Heart right ventricle (tissue), 16 donors: ENCODE measurements around the gene PDE4D. TPM values are rescaled to one million over a fixed set of nuclear protein-coding genes. Genes with fewer than 3 reads are reported as not detected.

Source experiments
- ATAC-seq, 8 donors: fragments of 200-7000 bp; cut with Tn5 transposase; one replicate each; pipeline ENCODE4 v1.9.1; 2020; ENCODE audit warnings: mild to moderate bottlenecking in 8 of 8, moderate library complexity in 8 of 8, moderate number of reproducible peaks in 1 of 8
- DNase-seq, 2 donors: peaks; one replicate each; pipeline ENCODE4 v3.0.0-alpha.2; 2020
- H3K27ac ChIP-seq, 10 donors: fragments of 200-600 bp; sonication (generic) in 2 of 10; one replicate each; pipeline versions ENCODE4 v1.5.0 to v1.8.0; 2020 to 2022; ENCODE audit warnings: mild to moderate bottlenecking in 3 of 10
- H3K27me3 ChIP-seq, 7 donors: fragments of 200-600 bp; one replicate each; pipeline ENCODE4 v1.8.0; 2021 to 2022; ENCODE audit warnings: mild to moderate bottlenecking in 2 of 7
- H3K36me3 ChIP-seq, 9 donors: fragments of 200-600 bp; sonication (generic) in 1 of 9; one replicate each; pipeline versions ENCODE4 v1.5.0 to v1.8.0; 2020 to 2022; ENCODE audit warnings: mild to moderate bottlenecking in 2 of 9
- H3K4me1 ChIP-seq, 9 donors: fragments of 200-600 bp; sonication (generic) in 1 of 9; one replicate each; pipeline versions ENCODE4 v1.5.0 to v1.8.0; 2020 to 2022; ENCODE audit warnings: mild to moderate bottlenecking in 4 of 9
- H3K4me3 ChIP-seq, 10 donors: fragments of 200-600 bp; sonication (generic) in 2 of 10; one replicate each; pipeline versions ENCODE4 v1.5.0 to v1.8.0; 2020 to 2022; ENCODE audit warnings: mild to moderate bottlenecking in 7 of 10, moderate library complexity in 2 of 10
- H3K9me3 ChIP-seq, 11 donors: fragments of 200-600 bp in 10 of 11; sonication (generic) in 2 of 11; one replicate each; pipeline versions ENCODE4 v1.5.0 to v1.8.0; 2013 to 2022; ENCODE audit warnings: mild to moderate bottlenecking in 2 of 11, control low read depth in 1 of 11, moderate library complexity in 1 of 11
- WGBS, 2 donors: extraction: QIAGEN DNeasy Blood & Tissue Kit; methylation state at CpG; one replicate each; pipeline ENCODE4 v1.1.7; 2013; ENCODE audit warnings: inconsistent platforms in 1 of 2; 5-methylcytosine and 5-hydroxymethylcytosine counted together
- intact Hi-C, 10 donors: fragments of 100-400 bp; cut with DNase I; formaldehyde crosslinking; loops; one replicate each; pipeline versions ENCODE4 v1.11.1 to v1.14.2; 2022
- polyA plus RNA-seq, 2 donors: library from polyadenylated mRNA; stranded (reverse); fragments of 200-250 nt; gene quantifications; one replicate each; pipeline ENCODE4 v1.2.3, GENCODE V29; 2013
- total RNA-seq, 10 donors: library from RNA; stranded (reverse); fragmentation: NEBNext Ultra II Directional in 3 of 10; extraction: Animal tissue kit (Norgen Biotek cat#: 25700) in 3 of 10; gene quantifications; one replicate each; pipeline versions ENCODE4 v1.2.1 to v1.2.4, GENCODE V29; 2021 to 2023
- TF ChIP-seq, protein P1 (sequence below), 9 donors: fragments of 200-600 bp; sonication (generic) in 2 of 9; IDR thresholded peaks; one replicate each; pipeline versions ENCODE4 v1.5.0 to v1.8.0; 2021 to 2022; ENCODE audit warnings: antibody characterized with exemption in 9 of 9, mild to moderate bottlenecking in 5 of 9, moderate library complexity in 1 of 9
- donor health status: Arrhythmogenic right ventricular cardiomyopathy.
- donor health status: ischemic (EF 13 %, LVEDD 7.1; RV severe dilation, severe dysfunction).
- donor health status: healthy with polysubstance abuse.
- donor health status: DM: no; HTN: yes; CAD: no.
- donor health status: DM: no; HTN: no; CAD: no.
- donor health status: ischemic (EF 25% LVEDD 6.9; RV normal size, moderate dysfunction).
- donor health status: ischemic (EF 25% LVEDD 5.7; RV mildly dilated, moderate dysfunction).
- donor health status: healthy.
- donor health status: DM: yes; HTN: yes; CAD: no.
- donor health status: Ischemic cardiomyopathy.
- donor health status: ischemic (EF 35%, LVEDD 5.7; RV mildly dilated, moderate dysfunction).
- donor health status: nonischemic (EF 11% LVEDD 7.7; RV severe dilation, severe dysfunction).
- donor health status: DM: yes; HTN: yes; CAD: no.
- donor health status: PGD.
- donor health status: ischemic (EF 29% LVEDD 5.4; RV normal size, mild dysfunction).
- donor health status: nonischemic (EF 23%, LVEDD 6.1; RV moderate dilation, normal function).

Gene PDE4D
- total and polyA plus RNA-seq, 12 donors = 5.8 to 83.2 (median 39.5) TPM

DNA sequence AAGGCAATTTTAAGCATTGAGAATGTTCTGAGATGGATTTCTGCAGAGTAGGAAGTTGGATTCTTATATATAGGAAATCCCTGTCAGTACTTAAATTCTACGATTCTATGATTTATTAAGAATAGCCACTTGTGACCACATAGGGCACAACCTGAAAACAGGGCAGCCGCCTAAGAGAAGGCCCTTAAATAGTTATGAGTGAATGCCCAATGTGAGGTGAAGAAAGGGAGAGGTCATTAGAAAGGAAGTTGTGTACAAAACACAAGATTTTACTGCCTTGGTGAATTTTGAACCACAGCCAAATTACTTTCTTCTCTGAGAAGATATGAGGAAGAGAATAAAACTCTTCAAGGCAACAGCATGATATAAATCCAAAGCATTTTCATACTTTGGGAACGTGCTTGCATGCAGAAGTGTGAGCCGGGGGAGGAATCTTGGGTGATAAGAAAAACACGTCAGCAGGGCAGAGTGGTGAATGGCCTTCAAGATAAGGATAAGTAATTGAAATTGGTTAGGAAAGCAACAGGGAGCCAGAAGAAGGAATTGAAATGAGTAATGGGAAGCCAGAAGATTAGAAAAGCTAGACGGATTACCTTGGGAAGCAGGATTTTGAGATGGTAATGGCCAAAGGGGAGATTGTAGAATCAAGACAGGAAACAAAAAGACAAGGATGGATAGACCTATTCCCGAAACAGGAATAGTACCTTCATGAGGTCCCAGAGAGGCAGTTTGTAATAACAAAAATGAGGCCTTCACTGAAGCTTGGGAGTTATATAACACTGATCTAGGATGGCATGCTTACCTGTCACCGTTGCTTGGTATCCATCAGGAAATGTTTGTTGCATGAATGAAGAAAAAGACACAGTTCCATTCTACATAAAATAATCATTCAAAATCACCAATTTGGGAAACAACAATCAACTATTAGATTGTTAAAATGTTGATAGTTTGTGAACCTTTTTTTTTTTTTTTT lies 244.3 kb downstream of the PDE4D start:
- H3K27ac ChIP-seq = no peak overlapping the region
- WGBS, 2 donors = 45 to 46% methylated on average over 8 of the region's 8 CpGs
- TF ChIP-seq, protein P1, sequence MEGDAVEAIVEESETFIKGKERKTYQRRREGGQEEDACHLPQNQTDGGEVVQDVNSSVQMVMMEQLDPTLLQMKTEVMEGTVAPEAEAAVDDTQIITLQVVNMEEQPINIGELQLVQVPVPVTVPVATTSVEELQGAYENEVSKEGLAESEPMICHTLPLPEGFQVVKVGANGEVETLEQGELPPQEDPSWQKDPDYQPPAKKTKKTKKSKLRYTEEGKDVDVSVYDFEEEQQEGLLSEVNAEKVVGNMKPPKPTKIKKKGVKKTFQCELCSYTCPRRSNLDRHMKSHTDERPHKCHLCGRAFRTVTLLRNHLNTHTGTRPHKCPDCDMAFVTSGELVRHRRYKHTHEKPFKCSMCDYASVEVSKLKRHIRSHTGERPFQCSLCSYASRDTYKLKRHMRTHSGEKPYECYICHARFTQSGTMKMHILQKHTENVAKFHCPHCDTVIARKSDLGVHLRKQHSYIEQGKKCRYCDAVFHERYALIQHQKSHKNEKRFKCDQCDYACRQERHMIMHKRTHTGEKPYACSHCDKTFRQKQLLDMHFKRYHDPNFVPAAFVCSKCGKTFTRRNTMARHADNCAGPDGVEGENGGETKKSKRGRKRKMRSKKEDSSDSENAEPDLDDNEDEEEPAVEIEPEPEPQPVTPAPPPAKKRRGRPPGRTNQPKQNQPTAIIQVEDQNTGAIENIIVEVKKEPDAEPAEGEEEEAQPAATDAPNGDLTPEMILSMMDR (IDR thresholded peaks at IDR 0.05) = no peak
- H3K9me3 ChIP-seq = no peaks in the 10 kb centered on the region
- no peak overlapping the region for H3K4me3 ChIP-seq
- intact Hi-C loops = no loop called here
- no peaks in the 10 kb centered on the region for H3K36me3 ChIP-seq
- H3K27me3 ChIP-seq = no peaks in the 10 kb centered on the region
- peaks cover 0 to 17% (median 9%) of the 10 kb centered on the region in 9 donors for H3K4me1 ChIP-seq
- ATAC-seq (peak in 1 of 8 donors; percentile 28), DNase-seq (no peak)

DNA sequence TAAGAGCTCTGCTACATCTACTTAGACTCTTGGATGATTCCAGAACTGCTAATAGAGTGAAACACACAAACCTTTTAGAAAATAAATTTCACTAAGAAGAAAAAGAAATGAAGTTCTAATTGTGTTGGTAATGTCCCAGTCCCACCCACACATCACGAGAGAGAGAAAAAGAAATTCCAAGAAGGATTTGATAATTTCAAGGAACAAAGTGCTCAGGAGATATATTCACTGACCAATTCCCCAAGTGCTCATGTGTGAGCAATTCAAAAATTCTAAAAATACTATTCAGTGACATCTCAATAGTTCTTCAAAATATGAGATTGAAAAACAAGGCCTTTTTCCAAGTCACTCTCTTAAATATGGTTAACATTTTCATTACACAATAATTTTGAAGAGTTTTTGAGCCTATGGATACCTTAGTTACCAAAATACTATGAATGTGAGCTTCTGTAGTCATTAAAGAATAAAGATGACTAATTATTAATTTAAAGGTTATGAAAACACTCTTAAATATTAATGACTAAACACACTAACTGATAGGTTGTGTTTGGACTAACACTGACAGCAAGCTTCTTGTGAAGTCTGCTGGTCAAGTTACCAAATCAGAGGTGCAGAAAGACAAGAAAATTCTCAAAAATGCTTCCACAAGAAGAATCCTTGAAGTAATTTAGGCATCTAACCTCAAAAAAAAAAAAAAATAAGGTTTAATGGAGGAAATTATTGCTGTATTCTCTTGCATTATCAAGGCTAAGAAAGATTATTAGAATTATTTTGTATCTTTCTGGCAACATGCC lies 245.3 kb downstream of the PDE4D start:
- H3K4me3 ChIP-seq = no peak overlapping the region
- DNase-seq (no peak), ATAC-seq (no peak)
- 42 to 63% methylated on average over 1 of the region's 1 CpG for WGBS, 2 donors
- no peaks in the 10 kb centered on the region for H3K9me3 ChIP-seq
- no peaks in the 10 kb centered on the region for H3K36me3 ChIP-seq
- H3K27me3 ChIP-seq = no peaks in the 10 kb centered on the region
- H3K4me1 ChIP-seq = peaks cover 0 to 17% (median 9%) of the 10 kb centered on the region in 9 donors
- intact Hi-C loops = no loop called here
- TF ChIP-seq, protein P1 (IDR thresholded peaks at IDR 0.05) = no peak
- H3K27ac ChIP-seq = no peak overlapping the region

DNA sequence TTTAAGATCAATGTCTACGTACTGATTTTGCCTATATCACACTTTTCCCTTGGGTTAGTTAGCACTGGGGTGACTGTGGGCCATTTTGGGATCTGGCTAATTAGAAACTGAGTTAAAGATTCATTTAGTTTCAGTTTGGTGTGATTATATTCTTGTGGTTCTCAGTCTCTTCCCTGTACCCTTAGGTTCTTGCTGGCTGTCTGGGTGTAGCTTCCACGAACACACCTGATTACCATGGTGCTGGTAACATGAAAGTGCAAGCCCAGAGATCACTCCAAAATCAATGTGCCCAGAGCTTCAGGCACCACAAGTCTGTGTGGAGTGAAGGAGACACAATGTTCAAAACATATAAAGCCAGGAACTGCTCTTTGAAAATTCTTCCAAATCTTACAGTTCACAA lies 248.1 kb downstream of the PDE4D start:
- DNase-seq (no peak), ATAC-seq (no peak)
- H3K4me3 ChIP-seq = no peak overlapping the region
- H3K36me3 ChIP-seq = no peaks in the 10 kb centered on the region
- H3K27ac ChIP-seq = no peak overlapping the region
- TF ChIP-seq, protein P1 (IDR thresholded peaks at IDR 0.05) = no peak
- WGBS, 2 donors = 90 to 98% methylated on average over 2 of the region's 2 CpGs
- intact Hi-C loops = no loop called here
- no peaks in the 10 kb centered on the region for H3K27me3 ChIP-seq
- H3K9me3 ChIP-seq = no peaks in the 10 kb centered on the region
- peaks cover 0 to 17% (median 9%) of the 10 kb centered on the region in 9 donors for H3K4me1 ChIP-seq

DNA sequence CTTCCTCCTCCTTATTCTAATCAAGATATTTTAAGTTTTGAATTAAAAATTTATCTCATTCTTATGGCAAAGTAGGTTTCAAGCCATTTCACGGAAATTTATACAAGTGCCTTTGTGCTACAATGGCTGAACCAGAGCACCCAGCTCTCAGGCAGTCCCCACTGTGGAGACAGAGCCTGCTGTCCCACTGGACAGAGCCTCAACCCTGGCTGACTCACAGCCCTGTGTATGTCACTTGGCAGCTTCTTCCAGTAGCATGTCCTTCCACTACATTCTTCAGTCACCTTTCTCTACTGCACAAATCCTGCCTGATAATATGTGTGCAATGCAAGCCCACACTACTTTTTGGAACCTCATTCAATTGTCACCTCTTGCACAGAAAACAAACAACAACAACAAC lies 253.1 kb downstream of the PDE4D start:
- H3K4me3 ChIP-seq = no peak overlapping the region
- H3K9me3 ChIP-seq = peaks cover 0 to 1% (median 0%) of the 10 kb centered on the region in 11 donors
- H3K36me3 ChIP-seq = no peaks in the 10 kb centered on the region
- H3K4me1 ChIP-seq = no peaks in the 10 kb centered on the region
- intact Hi-C loops = no loop called here
- H3K27ac ChIP-seq = no peak overlapping the region
- 79 to 85% methylated on average over 1 of the region's 1 CpG for WGBS, 2 donors
- no peaks in the 10 kb centered on the region for H3K27me3 ChIP-seq
- peak in 1 of 2 donors; percentile 14 for DNase-seq
- ATAC-seq = peak in 4 of 8 donors; percentile 73 to 83 (median 82)
- TF ChIP-seq, protein P1 (IDR thresholded peaks at IDR 0.05) = no peak
